ENCODE results near the gene C4orf50.

Gene C4orf50

GRCh38 chr4:6049985-6050384 is 31.8 kb upstream of the C4orf50 start:
- H3K36me3 ChIP-seq (ENCODE audit: low read depth), result no peaks in the 10 kb centered on the region
- no peak for DNase-seq (ENCODE audit: low spot score)
- peaks cover 26% of the 10 kb centered on the region for H3K27me3 ChIP-seq (ENCODE audit: insufficient read depth, poor library complexity, severe bottlenecking)
- no peak for TF ChIP-seq CTCF (IDR thresholded peaks at IDR 0.05; ENCODE audit: poor library complexity, severe bottlenecking)
- no peak overlapping the region for H3K4me3 ChIP-seq (ENCODE audit: severe bottlenecking)
- no peak for ATAC-seq (ENCODE audit: low read depth)
- H3K27ac ChIP-seq (ENCODE audit: poor library complexity, severe bottlenecking), result no peak overlapping the region
- H3K9me3 ChIP-seq (ENCODE audit: severe bottlenecking), result no peaks in the 10 kb centered on the region
- H3K4me1 ChIP-seq (ENCODE audit: insufficient read depth, poor library complexity, severe bottlenecking), result no peaks in the 10 kb centered on the region

- Histone ChIP-seq H3K27ac (ENCODE audit: poor library complexity, severe bottlenecking) (no peak overlapping the region), H3K4me3 (ENCODE audit: severe bottlenecking) (no peak overlapping the region), H3K27me3 (ENCODE audit: insufficient read depth, poor library complexity, severe bottlenecking) (peaks cover 31% of the 10 kb centered on the region), H3K9me3 (ENCODE audit: severe bottlenecking) (no peaks in the 10 kb centered on the region), H3K4me1 (ENCODE audit: insufficient read depth, poor library complexity, severe bottlenecking) (no peaks in the 10 kb centered on the region), H3K36me3 (ENCODE audit: low read depth) (no peaks in the 10 kb centered on the region)
- no peak for TF ChIP-seq CTCF (IDR thresholded peaks at IDR 0.05; ENCODE audit: poor library complexity, severe bottlenecking)
- DNase-seq (ENCODE audit: low spot score) (no peak), ATAC-seq (ENCODE audit: low read depth) (no peak)
Observed at GRCh38 chr4:6049278-6049677, 31.0 kb upstream of the C4orf50 start.

GRCh38 chr4:6048537-6048936 is 30.3 kb upstream of the C4orf50 start:
- no peak for TF ChIP-seq CTCF (IDR thresholded peaks at IDR 0.05; ENCODE audit: poor library complexity, severe bottlenecking)
- DNase-seq (ENCODE audit: low spot score), result no peak
- no peak overlapping the region for H3K27ac ChIP-seq (ENCODE audit: poor library complexity, severe bottlenecking)

GRCh38 chr4:6047130-6047673 is 29.0 kb upstream of the C4orf50 start:
- peaks cover 23% of the 10 kb centered on the region for H3K27me3 ChIP-seq (ENCODE audit: insufficient read depth, poor library complexity, severe bottlenecking)
- H3K4me1 ChIP-seq (ENCODE audit: insufficient read depth, poor library complexity, severe bottlenecking), result no peaks in the 10 kb centered on the region
- no peak overlapping the region for H3K27ac ChIP-seq (ENCODE audit: poor library complexity, severe bottlenecking)
- DNase-seq (ENCODE audit: low spot score) (no peak), ATAC-seq (ENCODE audit: low read depth) (no peak)
- no peaks in the 10 kb centered on the region for H3K36me3 ChIP-seq (ENCODE audit: low read depth)
- no peak for TF ChIP-seq CTCF (IDR thresholded peaks at IDR 0.05; ENCODE audit: poor library complexity, severe bottlenecking)
- H3K9me3 ChIP-seq (ENCODE audit: severe bottlenecking), result no peaks in the 10 kb centered on the region
- H3K4me3 ChIP-seq (ENCODE audit: severe bottlenecking), result no peak overlapping the region

More at GRCh38 chr4:6048537-6048936, 30.3 kb upstream of the C4orf50 start:
- ATAC-seq (ENCODE audit: low read depth), result no peak
- Histone ChIP-seq H3K9me3 (ENCODE audit: severe bottlenecking) (no peaks in the 10 kb centered on the region), H3K4me3 (ENCODE audit: severe bottlenecking) (no peak overlapping the region), H3K36me3 (ENCODE audit: low read depth) (no peaks in the 10 kb centered on the region), H3K4me1 (ENCODE audit: insufficient read depth, poor library complexity, severe bottlenecking) (no peaks in the 10 kb centered on the region), H3K27me3 (ENCODE audit: insufficient read depth, poor library complexity, severe bottlenecking) (peaks cover 34% of the 10 kb centered on the region)

GRCh38 chr4:6046526-6047129 is 28.4 kb upstream of the C4orf50 start:
- Histone ChIP-seq H3K36me3 (ENCODE audit: low read depth) (no peaks in the 10 kb centered on the region), H3K27me3 (ENCODE audit: insufficient read depth, poor library complexity, severe bottlenecking) (peaks cover 19% of the 10 kb centered on the region), H3K9me3 (ENCODE audit: severe bottlenecking) (no peaks in the 10 kb centered on the region), H3K27ac (ENCODE audit: poor library complexity, severe bottlenecking) (no peak overlapping the region), H3K4me1 (ENCODE audit: insufficient read depth, poor library complexity, severe bottlenecking) (no peaks in the 10 kb centered on the region), H3K4me3 (ENCODE audit: severe bottlenecking) (no peak overlapping the region)
- DNase-seq (ENCODE audit: low spot score) (no peak), ATAC-seq (ENCODE audit: low read depth) (no peak)
- no peak for TF ChIP-seq CTCF (IDR thresholded peaks at IDR 0.05; ENCODE audit: poor library complexity, severe bottlenecking)
